Measurements from ENCODE around the gene TRRAP.

Gene TRRAP

GRCh38 chr7:98868450-98868849, 9.9 kb upstream of the TRRAP start:
- Histone ChIP-seq H3K27ac (peak overlapping the region; percentile 62 to 86), H3K4me1 (peaks cover 0 to 70% (median 35%) of the 10 kb centered on the region in 4 donors), H3K4me3 (no peak overlapping the region), H3K36me3 (no peaks in the 10 kb centered on the region), H3K9me3 (no peaks in the 10 kb centered on the region), H3K27me3 (no peaks in the 10 kb centered on the region)
- TF ChIP-seq CTCF (IDR thresholded peaks at IDR 0.05): no peak
- DNase-seq: no peak
- intact Hi-C loops (cut with DNase I; ENCODE audit: low total_unique reads): no loop called here

- H3K4me3 ChIP-seq: peak overlapping the region; percentile 62 to 69
- no peak for DNase-seq
- H3K36me3 ChIP-seq: no peaks in the 10 kb centered on the region
- intact Hi-C loops (cut with DNase I; ENCODE audit: low total_unique reads): no loop called here
- no peak for TF ChIP-seq CTCF (IDR thresholded peaks at IDR 0.05)
- H3K27me3 ChIP-seq: no peaks in the 10 kb centered on the region
- H3K9me3 ChIP-seq: no peaks in the 10 kb centered on the region
- peak overlapping the region; percentile 72 to 86 for H3K27ac ChIP-seq
- peaks cover 0 to 66% (median 35%) of the 10 kb centered on the region in 4 donors for H3K4me1 ChIP-seq
Observed at GRCh38 chr7:98869027-98869596, 9.2 kb upstream of the TRRAP start.

GRCh38 chr7:98869597-98870120, 8.7 kb upstream of the TRRAP start, which contains the start of gene TMEM130:
TMEM130 (minus strand) TSS chr7:98870014; CDS start chr7:98869861, 153 bp downstream.
- intact Hi-C loops (cut with DNase I; ENCODE audit: low total_unique reads): no loop called here
- DNase-seq: peak in 1 of 2 donors; percentile 67

GRCh38 chr7:98870121-98870651, 8.1 kb upstream of the TRRAP start:
- no peak for TF ChIP-seq CTCF (IDR thresholded peaks at IDR 0.05)
- Histone ChIP-seq H3K27me3 (no peaks in the 10 kb centered on the region), H3K27ac (peak overlapping the region; percentile 72 to 86), H3K4me1 (peaks cover 0 to 56% (median 31%) of the 10 kb centered on the region in 4 donors), H3K4me3 (peak overlapping the region; percentile 62 to 69), H3K9me3 (no peaks in the 10 kb centered on the region), H3K36me3 (no peaks in the 10 kb centered on the region)
- peak; percentile 33 to 91 for DNase-seq
- intact Hi-C loops (cut with DNase I; ENCODE audit: low total_unique reads): no loop called here

More at GRCh38 chr7:98869597-98870120, 8.7 kb upstream of the TRRAP start, which contains the start of gene TMEM130:
- H3K36me3 ChIP-seq: no peaks in the 10 kb centered on the region
- H3K4me1 ChIP-seq: peaks cover 0 to 61% (median 34%) of the 10 kb centered on the region in 4 donors
- no peaks in the 10 kb centered on the region for H3K27me3 ChIP-seq
- H3K4me3 ChIP-seq: peak within 1 kb of the TSS; percentile 62 to 69
- H3K9me3 ChIP-seq: no peaks in the 10 kb centered on the region
- H3K27ac ChIP-seq: peak within 1 kb of the TSS; percentile 72 to 86
- TF ChIP-seq CTCF (IDR thresholded peaks at IDR 0.05): no peak

GRCh38 chr7:98870807-98871491, 7.4 kb upstream of the TRRAP start:
- Histone ChIP-seq H3K27me3 (no peaks in the 10 kb centered on the region), H3K4me1 (peaks cover 0 to 48% (median 26%) of the 10 kb centered on the region in 4 donors), H3K9me3 (no peaks in the 10 kb centered on the region), H3K27ac (peak overlapping the region; percentile 44 to 86), H3K36me3 (no peaks in the 10 kb centered on the region), H3K4me3 (peak overlapping the region; percentile 62 to 69)
- DNase-seq: peak; percentile 6 to 59
- intact Hi-C loops (cut with DNase I; ENCODE audit: low total_unique reads): no loop called here
- TF ChIP-seq CTCF (IDR thresholded peaks at IDR 0.05): no peak
